H9 (cell line): ENCODE data around the gene CFAP141. TPM values are rescaled to one million over a fixed set of nuclear protein-coding genes. Genes with fewer than 3 reads are reported as not detected.

Source experiments
- DNase-seq: peaks from one replicate; pipeline ENCODE4 v3.0.0-alpha.2; 2017
- H2AFZ ChIP-seq: one replicate; pipeline ENCODE4 v1.6.1; 2013; ENCODE audit warnings: mild to moderate bottlenecking, low read length, control low read depth, moderate library complexity
- H2AK5ac ChIP-seq: 2 replicates; pipeline ENCODE4 v1.6.1; 2013; ENCODE audit warnings: low read length, control low read depth, mixed read lengths; ENCODE audit not compliant: insufficient read length
- H2BK120ac ChIP-seq: one replicate; pipeline ENCODE4 v1.6.1; 2013; ENCODE audit warnings: low read depth, mild to moderate bottlenecking, low read length, control low read depth, inconsistent platforms; ENCODE audit not compliant: poor library complexity, severe bottlenecking
- H2BK12ac ChIP-seq: 2 replicates; pipeline ENCODE4 v1.6.1; 2013; ENCODE audit warnings: low read length, control low read depth, mixed read lengths, low read depth; ENCODE audit not compliant: insufficient read length
- H2BK15ac ChIP-seq: 2 replicates; pipeline ENCODE4 v1.6.1; 2013; ENCODE audit warnings: low read depth, low read length, control low read depth
- H2BK20ac ChIP-seq: one replicate; pipeline ENCODE4 v1.6.1; 2013; ENCODE audit warnings: low read depth, mild to moderate bottlenecking, low read length, control low read depth, inconsistent platforms; ENCODE audit not compliant: poor library complexity, severe bottlenecking
- H2BK5ac ChIP-seq: 2 replicates; pipeline ENCODE4 v1.6.1; 2013; ENCODE audit warnings: low read length, control low read depth, mixed read lengths; ENCODE audit not compliant: insufficient read length
- H3K14ac ChIP-seq: 2 replicates; pipeline ENCODE4 v1.6.1; 2013; ENCODE audit warnings: low read length, control low read depth; ENCODE audit not compliant: insufficient read depth
- H3K18ac ChIP-seq: 2 replicates; pipeline ENCODE4 v1.6.1; 2013; ENCODE audit warnings: low read depth, mild to moderate bottlenecking, mixed read lengths, low read length, control low read depth; ENCODE audit not compliant: insufficient read length
- H3K23ac ChIP-seq: 2 replicates; pipeline ENCODE4 v1.6.1; 2013; ENCODE audit warnings: low read length, control low read depth, mixed read lengths, low read depth; ENCODE audit not compliant: insufficient read length
- H3K23me2 ChIP-seq: 2 replicates; pipeline ENCODE4 v1.6.1; 2013; ENCODE audit warnings: low read depth, mild to moderate bottlenecking, mixed read lengths, low read length, control low read depth; ENCODE audit not compliant: insufficient read length, poor library complexity, severe bottlenecking
- H3K27ac ChIP-seq: 2 replicates; pipeline ENCODE4 v1.5.1; 2013; ENCODE audit warnings: low read length, control low read depth, mixed read lengths, low read depth; ENCODE audit not compliant: insufficient read length
- H3K27me3 ChIP-seq: 2 replicates; pipeline ENCODE4 v1.6.1; 2013; ENCODE audit warnings: low read length, control low read depth, inconsistent platforms; ENCODE audit not compliant: insufficient read depth
- H3K4ac ChIP-seq: 2 replicates; pipeline ENCODE4 v1.6.1; 2013; ENCODE audit warnings: low read depth, mild to moderate bottlenecking, control low read depth, inconsistent platforms, low read length, moderate library complexity
- H3K4me1 ChIP-seq: 2 replicates; pipeline ENCODE4 v1.6.1; 2013; ENCODE audit warnings: low read length, control low read depth, inconsistent platforms; ENCODE audit not compliant: insufficient read depth
- H3K4me2 ChIP-seq: 2 replicates; pipeline ENCODE4 v1.6.1; 2013; ENCODE audit warnings: low read length, control low read depth, mixed read lengths; ENCODE audit not compliant: insufficient read length, insufficient read depth
- H3K56ac ChIP-seq: 2 replicates; pipeline ENCODE4 v1.6.1; 2013; ENCODE audit warnings: low read depth, mild to moderate bottlenecking, mixed read lengths, low read length, control low read depth; ENCODE audit not compliant: insufficient read length
- H3K79me1 ChIP-seq: 2 replicates; pipeline ENCODE4 v1.6.1; 2013; ENCODE audit warnings: low read depth, mild to moderate bottlenecking, moderate library complexity, low read length, control low read depth, inconsistent platforms; ENCODE audit not compliant: insufficient read depth, poor library complexity, severe bottlenecking
- H3K79me2 ChIP-seq: 2 replicates; pipeline ENCODE4 v1.6.1; 2013; ENCODE audit warnings: low read length, control low read depth, inconsistent platforms; ENCODE audit not compliant: insufficient read depth
- H3K9ac ChIP-seq: 2 replicates; pipeline ENCODE4 v1.6.1; 2013; ENCODE audit warnings: low read length, control low read depth, mixed read lengths; ENCODE audit not compliant: insufficient read length; ENCODE audit errors: extremely low read depth
- H3K9me3 ChIP-seq: one replicate; pipeline ENCODE4 v1.6.1; 2013; ENCODE audit warnings: low read depth, low read length, inconsistent platforms; ENCODE audit not compliant: control insufficient read depth
- H3T11ph ChIP-seq: one replicate; pipeline ENCODE4 v1.6.1; 2013; ENCODE audit warnings: mild to moderate bottlenecking, low read length, control low read depth, inconsistent platforms
- H4K20me1 ChIP-seq: one replicate; pipeline ENCODE4 v1.6.1; 2013; ENCODE audit not compliant: control insufficient read depth, insufficient read length, insufficient read depth
- H4K5ac ChIP-seq: 2 replicates; pipeline ENCODE4 v1.6.1; 2013; ENCODE audit warnings: low read depth, mild to moderate bottlenecking, mixed read lengths, low read length, control low read depth; ENCODE audit not compliant: insufficient read length
- H4K8ac ChIP-seq: replicated peaks from 2 replicates; pipeline ENCODE4 v1.6.1; 2013; ENCODE audit warnings: low read length, control low read depth, mixed read lengths, low read depth; ENCODE audit not compliant: insufficient read length
- H4K91ac ChIP-seq: 2 replicates; pipeline ENCODE4 v1.6.1; 2013; ENCODE audit warnings: low read depth, mild to moderate bottlenecking, moderate library complexity, mixed read lengths, low read length, control low read depth; ENCODE audit not compliant: insufficient read length
- H3K27ac Mint-ChIP-seq, 3 experiments: 2 replicates in 2 of 3; 3 replicates in 1 of 3; pipeline ENCODE4 v1.8.0; 2020 to 2021; ENCODE audit warnings: mixed read lengths in 3 of 3, mild to moderate bottlenecking in 1 of 3, moderate library complexity in 1 of 3
- H3K27me3 Mint-ChIP-seq: 2 replicates; pipeline ENCODE4 v1.8.0; 2021; ENCODE audit warnings: low read depth, mild to moderate bottlenecking, moderate library complexity, mixed read lengths
- H3K36me3 Mint-ChIP-seq, 3 experiments: 2 replicates in 2 of 3; 3 replicates in 1 of 3; pipeline ENCODE4 v1.8.0; 2020 to 2021; ENCODE audit warnings: low read depth in 3 of 3, mixed read lengths in 3 of 3; ENCODE audit not compliant: insufficient read depth in 1 of 3
- H3K4me1 Mint-ChIP-seq, 2 experiments: 2 replicates each; pipeline ENCODE4 v1.8.0; 2020; ENCODE audit warnings: mixed read lengths in 2 of 2
- H3K4me3 Mint-ChIP-seq, 2 experiments: 2 replicates in 1 of 2; 3 replicates in 1 of 2; pipeline ENCODE4 v1.8.0; 2020 to 2021; ENCODE audit warnings: mild to moderate bottlenecking in 2 of 2, mixed read lengths in 2 of 2, moderate library complexity in 1 of 2
- H3K9me3 Mint-ChIP-seq, 2 experiments: 2 replicates in 1 of 2; 3 replicates in 1 of 2; pipeline ENCODE4 v1.8.0; 2020; ENCODE audit warnings: mild to moderate bottlenecking in 2 of 2, mixed read lengths in 2 of 2, moderate library complexity in 1 of 2
- WGBS: extraction: QIAGEN DNeasy Blood & Tissue Kit; methylation state at CpG from one replicate; pipeline ENCODE4 v1.1.7; 2013; ENCODE audit warnings: missing lambda C conversion rate, low lambda C conversion rate, mixed read lengths; ENCODE audit not compliant: insufficient read length; ENCODE audit errors: extremely low coverage; 5-methylcytosine and 5-hydroxymethylcytosine counted together
- total RNA-seq: library from RNA; stranded (reverse); gene quantifications from 2 replicates; pipeline ENCODE4 v1.2.1, GENCODE V29; 2021
- TF ChIP-seq, protein P1 (sequence below): fragments of 200-600 bp; sonication (generic); conservative IDR thresholded peaks from 3 replicates; pipeline ENCODE4 v1.8.0; 2021; ENCODE audit warnings: antibody characterized with exemption, mild to moderate bottlenecking

The CFAP141 gene
- total RNA-seq, 1 experiment from 2014 or later, result not detected

DNA sequence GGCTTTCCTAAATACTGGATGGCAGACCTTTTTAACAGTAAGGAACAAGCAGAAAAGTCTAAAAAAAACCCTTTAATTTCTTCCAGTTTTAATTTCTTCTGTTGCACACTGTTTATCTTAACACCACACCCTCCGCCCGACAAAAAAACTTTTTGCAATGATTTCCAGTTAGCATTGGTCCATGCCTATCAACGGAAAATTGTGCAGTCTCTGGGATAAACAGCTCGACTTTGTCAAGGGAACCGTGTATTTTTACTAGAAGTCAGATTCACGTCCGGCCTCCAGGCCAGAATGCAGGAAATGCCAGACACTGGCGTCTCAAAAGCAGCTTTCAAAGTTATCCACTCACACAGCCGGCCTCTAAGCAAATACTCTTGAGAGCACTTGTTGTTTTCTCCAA lies 50.9 kb downstream of the CFAP141 start:
- H3K27ac Mint-ChIP-seq, result peak overlapping the region in 2 of 3 experiments; percentile 45 to 85; a peak in 4 of 7 replicates

More for the DNA sequence above, 50.9 kb downstream of the CFAP141 start:
- Histone ChIP-seq H2BK12ac (no peak overlapping the region), H3K79me2 (no peaks in the 10 kb centered on the region), H3K4ac (no peak overlapping the region), H3K9ac (no peak overlapping the region), H3K4me2 (no peak overlapping the region), H2BK15ac (no peak overlapping the region), H3K23me2 (no peaks in the 10 kb centered on the region), H3K14ac (no peak overlapping the region), H2AFZ (no peak overlapping the region), H3K27ac (no peak overlapping the region), H3T11ph (no peak overlapping the region), H3K9me3 (no peaks in the 10 kb centered on the region), H3K56ac (no peak overlapping the region), H3K23ac (no peak overlapping the region), H4K20me1 (no peaks in the 10 kb centered on the region), H3K79me1 (no peaks in the 10 kb centered on the region), H4K8ac (no peak overlapping the region), H3K4me1 (no peaks in the 10 kb centered on the region), H3K27me3 (no peaks in the 10 kb centered on the region), H2BK20ac (no peak overlapping the region), H2BK5ac (no peak overlapping the region), H2AK5ac (no peak overlapping the region), H2BK120ac (no peak overlapping the region), H3K18ac (no peak overlapping the region), H4K91ac (no peak overlapping the region), H4K5ac (no peak overlapping the region)
- Mint-ChIP-seq H3K36me3 (peaks cover 27 to 46% (median 42%) of the 10 kb centered on the region in 3 experiments), H3K4me3 (no peak overlapping the region), H3K27me3 (peaks cover 1% of the 10 kb centered on the region; the same call in 1 of the 2 replicates), H3K4me1 (peaks cover 12 to 26% of the 10 kb centered on the region in 2 experiments), H3K9me3 (no peaks in the 10 kb centered on the region)
- no peak for DNase-seq
- WGBS, result no CpG with 5 or more reads among the region's 9 CpGs
- TF ChIP-seq, protein P1, sequence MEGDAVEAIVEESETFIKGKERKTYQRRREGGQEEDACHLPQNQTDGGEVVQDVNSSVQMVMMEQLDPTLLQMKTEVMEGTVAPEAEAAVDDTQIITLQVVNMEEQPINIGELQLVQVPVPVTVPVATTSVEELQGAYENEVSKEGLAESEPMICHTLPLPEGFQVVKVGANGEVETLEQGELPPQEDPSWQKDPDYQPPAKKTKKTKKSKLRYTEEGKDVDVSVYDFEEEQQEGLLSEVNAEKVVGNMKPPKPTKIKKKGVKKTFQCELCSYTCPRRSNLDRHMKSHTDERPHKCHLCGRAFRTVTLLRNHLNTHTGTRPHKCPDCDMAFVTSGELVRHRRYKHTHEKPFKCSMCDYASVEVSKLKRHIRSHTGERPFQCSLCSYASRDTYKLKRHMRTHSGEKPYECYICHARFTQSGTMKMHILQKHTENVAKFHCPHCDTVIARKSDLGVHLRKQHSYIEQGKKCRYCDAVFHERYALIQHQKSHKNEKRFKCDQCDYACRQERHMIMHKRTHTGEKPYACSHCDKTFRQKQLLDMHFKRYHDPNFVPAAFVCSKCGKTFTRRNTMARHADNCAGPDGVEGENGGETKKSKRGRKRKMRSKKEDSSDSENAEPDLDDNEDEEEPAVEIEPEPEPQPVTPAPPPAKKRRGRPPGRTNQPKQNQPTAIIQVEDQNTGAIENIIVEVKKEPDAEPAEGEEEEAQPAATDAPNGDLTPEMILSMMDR, result no peak
